Measurements from ENCODE around the gene FAT1.

FAT1 gene

GRCh38 chr4:186666750-186667149 lies 56.9 kb downstream of the FAT1 start:
- Histone ChIP-seq H3K36me3 (ENCODE audit: control insufficient read depth, low read length) (no peaks in the 10 kb centered on the region), H3K27ac (ENCODE audit: low read depth, low read length) (no peak overlapping the region), H3K27me3 (ENCODE audit: control insufficient read depth, low read length) (no peaks in the 10 kb centered on the region), H3K4me1 (ENCODE audit: control insufficient read depth, low read length) (no peaks in the 10 kb centered on the region), H3K9me2 (replicated peaks; ENCODE audit: control insufficient read depth, low read length) (no peaks in the 10 kb centered on the region), H3K79me2 (ENCODE audit: control insufficient read depth, low read length) (no peaks in the 10 kb centered on the region), H3F3A (ENCODE audit: control insufficient read depth, insufficient read depth) (no peaks in the 10 kb centered on the region), H3K9me3 (ENCODE audit: control insufficient read depth, insufficient read depth, low read length) (no peaks in the 10 kb centered on the region), H3K4me2 (ENCODE audit: low read length) (no peak overlapping the region), H3K4me3 (ENCODE audit: low read length) (no peak overlapping the region), H4K20me1 (ENCODE audit: control insufficient read depth, insufficient read depth, low read depth, low read length) (no peaks in the 10 kb centered on the region)
- TF ChIP-seq CTCF (IDR thresholded peaks at IDR 0.05; ENCODE audit: low read depth, low read length, poor library complexity, severe bottlenecking) (no peak), EZH2phosphoT487 (IDR thresholded peaks at IDR 0.05; ENCODE audit: borderline replicate concordance, low read length) (no peak)

GRCh38 chr4:186666252-186666651 lies 57.4 kb downstream of the FAT1 start:
- Histone ChIP-seq H3K4me2 (ENCODE audit: low read length) (no peak overlapping the region), H3K79me2 (ENCODE audit: control insufficient read depth, low read length) (no peaks in the 10 kb centered on the region), H3K27ac (ENCODE audit: low read depth, low read length) (no peak overlapping the region), H3K9me3 (ENCODE audit: control insufficient read depth, insufficient read depth, low read length) (no peaks in the 10 kb centered on the region), H3K36me3 (ENCODE audit: control insufficient read depth, low read length) (no peaks in the 10 kb centered on the region), H3K4me3 (ENCODE audit: low read length) (no peak overlapping the region), H3K4me1 (ENCODE audit: control insufficient read depth, low read length) (no peaks in the 10 kb centered on the region), H3F3A (ENCODE audit: control insufficient read depth, insufficient read depth) (no peaks in the 10 kb centered on the region), H3K27me3 (ENCODE audit: control insufficient read depth, low read length) (no peaks in the 10 kb centered on the region), H3K9me2 (replicated peaks; ENCODE audit: control insufficient read depth, low read length) (no peaks in the 10 kb centered on the region), H4K20me1 (ENCODE audit: control insufficient read depth, insufficient read depth, low read depth, low read length) (no peaks in the 10 kb centered on the region)
- TF ChIP-seq EZH2phosphoT487 (IDR thresholded peaks at IDR 0.05; ENCODE audit: borderline replicate concordance, low read length) (no peak), CTCF (IDR thresholded peaks at IDR 0.05; ENCODE audit: low read depth, low read length, poor library complexity, severe bottlenecking) (no peak)

GRCh38 chr4:186660403-186660802 lies 63.3 kb downstream of the FAT1 start:
- Histone ChIP-seq H3K79me2 (ENCODE audit: control insufficient read depth, low read length) (no peaks in the 10 kb centered on the region), H3K4me3 (ENCODE audit: low read length) (no peak overlapping the region), H3K36me3 (ENCODE audit: control insufficient read depth, low read length) (no peaks in the 10 kb centered on the region), H4K20me1 (ENCODE audit: control insufficient read depth, insufficient read depth, low read depth, low read length) (no peaks in the 10 kb centered on the region), H3F3A (ENCODE audit: control insufficient read depth, insufficient read depth) (no peaks in the 10 kb centered on the region), H3K27me3 (ENCODE audit: control insufficient read depth, low read length) (no peaks in the 10 kb centered on the region), H3K4me2 (ENCODE audit: low read length) (no peak overlapping the region), H3K27ac (ENCODE audit: low read depth, low read length) (no peak overlapping the region), H3K4me1 (ENCODE audit: control insufficient read depth, low read length) (no peaks in the 10 kb centered on the region), H3K9me2 (replicated peaks; ENCODE audit: control insufficient read depth, low read length) (no peaks in the 10 kb centered on the region), H3K9me3 (ENCODE audit: control insufficient read depth, insufficient read depth, low read length) (no peaks in the 10 kb centered on the region)
- TF ChIP-seq EZH2phosphoT487 (IDR thresholded peaks at IDR 0.05; ENCODE audit: borderline replicate concordance, low read length) (no peak), CTCF (IDR thresholded peaks at IDR 0.05; ENCODE audit: low read depth, low read length, poor library complexity, severe bottlenecking) (no peak)

- Histone ChIP-seq H3K79me2 (ENCODE audit: control insufficient read depth, low read length) (no peaks in the 10 kb centered on the region), H4K20me1 (ENCODE audit: control insufficient read depth, insufficient read depth, low read depth, low read length) (no peaks in the 10 kb centered on the region)
These were observed 63.7 kb downstream of the FAT1 start for GRCh38 chr4:186659935-186660334.

More at GRCh38 chr4:186659935-186660334, 63.7 kb downstream of the FAT1 start:
- Histone ChIP-seq H3K9me2 (replicated peaks; ENCODE audit: control insufficient read depth, low read length) (no peaks in the 10 kb centered on the region), H3K27me3 (ENCODE audit: control insufficient read depth, low read length) (no peaks in the 10 kb centered on the region), H3K4me1 (ENCODE audit: control insufficient read depth, low read length) (no peaks in the 10 kb centered on the region), H3K9me3 (ENCODE audit: control insufficient read depth, insufficient read depth, low read length) (no peaks in the 10 kb centered on the region), H3K4me3 (ENCODE audit: low read length) (no peak overlapping the region), H3K27ac (ENCODE audit: low read depth, low read length) (no peak overlapping the region), H3K36me3 (ENCODE audit: control insufficient read depth, low read length) (no peaks in the 10 kb centered on the region), H3F3A (ENCODE audit: control insufficient read depth, insufficient read depth) (no peaks in the 10 kb centered on the region), H3K4me2 (ENCODE audit: low read length) (no peak overlapping the region)
- TF ChIP-seq CTCF (IDR thresholded peaks at IDR 0.05; ENCODE audit: low read depth, low read length, poor library complexity, severe bottlenecking) = no peak
- TF ChIP-seq EZH2phosphoT487 (IDR thresholded peaks at IDR 0.05; ENCODE audit: borderline replicate concordance, low read length) = no peak

All from DOHH2 (cell line).